ENCODE measurements around the gene ERVFRD-1. TPM values are rescaled to one million over a fixed set of nuclear protein-coding genes. Genes with fewer than 3 reads are reported as not detected.

The ERVFRD-1 gene
- polyA plus RNA-seq, 1 donor (not counting 4 experiments of a cell fraction or from before 2014, with no cell fraction given), result not detected

DNA sequence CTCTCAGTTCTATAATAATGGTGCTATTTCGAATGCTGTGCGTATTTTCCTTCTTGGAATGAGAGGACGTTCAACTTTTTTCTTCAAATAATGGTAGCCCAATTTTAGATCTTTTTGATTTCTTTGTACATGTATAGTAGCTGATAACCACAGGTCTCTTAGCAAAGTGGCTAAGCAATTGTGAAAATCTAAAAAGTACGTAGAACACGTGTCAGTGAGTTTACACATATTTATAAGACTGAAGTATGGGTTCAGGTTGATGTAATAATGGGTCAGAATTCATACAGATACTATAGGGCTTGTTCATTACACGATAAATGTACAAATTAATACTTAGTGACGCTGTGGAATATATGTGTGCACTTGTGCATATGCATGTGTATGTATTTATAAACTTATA, 16.6 kb downstream of the ERVFRD-1 start:
- H3K27ac ChIP-seq (ENCODE audit: control insufficient read depth, insufficient read depth, low read length), result peak overlapping the region; percentile 91
- no peaks in the 10 kb centered on the region for H3K27me3 ChIP-seq (ENCODE audit: control insufficient read depth, extremely low read depth, insufficient read depth, low read length)
- no peak for DNase-seq (ENCODE audit: low read depth, low spot score)
- dilution Hi-C loops (cut with MboI; ENCODE audit: extremely low pct_ligation_motif_present, low sequenced_read_pairs), result no loop called here
- peaks cover 60% of the 10 kb centered on the region for H3K79me2 ChIP-seq (ENCODE audit: control insufficient read depth, insufficient read depth, low read length)
- peak overlapping the region; percentile 84 for H3K4me2 ChIP-seq (ENCODE audit: control insufficient read depth, extremely low read depth, insufficient read depth, low read depth, low read length)
- H3K9me1 ChIP-seq (ENCODE audit: control insufficient read depth, extremely low read depth, insufficient read depth, low read length), result no peaks in the 10 kb centered on the region
- peaks cover 13% of the 10 kb centered on the region for H3K4me1 ChIP-seq (ENCODE audit: control insufficient read depth, extremely low read depth, insufficient read depth, low read length)
- H2AFZ ChIP-seq (ENCODE audit: control insufficient read depth, low read length), result no peak overlapping the region
- H3K4me3 ChIP-seq (ENCODE audit: control insufficient read depth in 2 of 3, extremely low read depth in 1 of 3, insufficient read depth in 2 of 3, low read depth in 1 of 3, low read length in 3 of 3), result peak overlapping the region; percentile 64 to 98 (median 91)
- H3K36me3 ChIP-seq (ENCODE audit: control insufficient read depth in 2 of 2, extremely low read depth in 1 of 2, insufficient read depth in 2 of 2, low read length in 2 of 2), result peaks cover 0 to 2% of the 10 kb centered on the region in 2 experiments
- no peak for FAIRE-seq
- H3K9ac ChIP-seq (ENCODE audit: control insufficient read depth, extremely low read depth, insufficient read depth, low read length), result peak overlapping the region; percentile 93
- no peaks in the 10 kb centered on the region for H3K9me3 ChIP-seq (ENCODE audit: control insufficient read depth, low read depth, low read length)
- H4K20me1 ChIP-seq (ENCODE audit: control insufficient read depth, extremely low read depth, insufficient read depth, low read length), result peaks cover 2% of the 10 kb centered on the region
- no peak for TF ChIP-seq CTCF (optimal IDR thresholded peaks at IDR 0.05 in 1 of 3, IDR thresholded peaks at IDR 0.05 in 1 of 3, conservative IDR thresholded peaks at IDR 0.05 in 1 of 3; ENCODE audit: extremely low read depth in 1 of 3, insufficient read depth in 2 of 3, low read length in 3 of 3)
- TF ChIP-seq EZH2 (IDR thresholded peaks at IDR 0.05; ENCODE audit: low read length), result no peak

DNA sequence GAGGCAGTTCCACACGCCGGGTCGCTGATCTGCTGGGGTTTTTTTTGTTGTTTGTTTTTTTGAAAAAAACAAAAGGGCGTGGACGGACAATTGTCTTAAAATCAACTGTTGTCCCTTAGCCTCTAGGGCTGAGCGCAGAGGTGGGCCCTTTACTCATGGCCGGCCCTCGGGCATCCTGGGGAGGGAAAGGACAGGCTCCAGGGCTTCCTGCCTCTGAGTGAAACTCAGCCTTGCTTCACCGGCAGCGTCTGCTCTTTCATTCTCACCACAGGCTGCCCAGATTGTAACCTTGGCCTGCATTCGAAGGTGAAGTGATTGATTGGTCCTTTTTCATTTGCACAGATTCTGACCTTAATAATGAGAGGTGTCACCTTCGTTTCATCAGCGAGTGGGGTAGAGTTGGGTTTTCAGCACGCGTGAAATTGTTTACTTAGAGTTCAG, 17.1 kb downstream of the ERVFRD-1 start:
- FAIRE-seq (no peak), DNase-seq (ENCODE audit: low read depth, low spot score) (no peak)
- Histone ChIP-seq H3K27me3 (ENCODE audit: control insufficient read depth, extremely low read depth, insufficient read depth, low read length) (no peaks in the 10 kb centered on the region), H3K79me2 (ENCODE audit: control insufficient read depth, insufficient read depth, low read length) (peaks cover 55% of the 10 kb centered on the region), H3K4me2 (ENCODE audit: control insufficient read depth, extremely low read depth, insufficient read depth, low read depth, low read length) (peak overlapping the region; percentile 84), H3K4me1 (ENCODE audit: control insufficient read depth, extremely low read depth, insufficient read depth, low read length) (peaks cover 13% of the 10 kb centered on the region), H3K9me1 (ENCODE audit: control insufficient read depth, extremely low read depth, insufficient read depth, low read length) (no peaks in the 10 kb centered on the region), H3K27ac (ENCODE audit: control insufficient read depth, insufficient read depth, low read length) (peak overlapping the region; percentile 91), H2AFZ (ENCODE audit: control insufficient read depth, low read length) (peak overlapping the region; percentile 94), H3K36me3 (ENCODE audit: control insufficient read depth in 2 of 2, extremely low read depth in 1 of 2, insufficient read depth in 2 of 2, low read length in 2 of 2) (peaks cover 0 to 2% of the 10 kb centered on the region in 2 experiments), H3K9ac (ENCODE audit: control insufficient read depth, extremely low read depth, insufficient read depth, low read length) (peak overlapping the region; percentile 93), H3K4me3 (ENCODE audit: control insufficient read depth in 2 of 3, extremely low read depth in 1 of 3, insufficient read depth in 2 of 3, low read depth in 1 of 3, low read length in 3 of 3) (peak overlapping the region; percentile 64 to 98 (median 91)), H4K20me1 (ENCODE audit: control insufficient read depth, extremely low read depth, insufficient read depth, low read length) (peaks cover 2% of the 10 kb centered on the region), H3K9me3 (ENCODE audit: control insufficient read depth, low read depth, low read length) (no peaks in the 10 kb centered on the region)
- TF ChIP-seq EZH2 (IDR thresholded peaks at IDR 0.05; ENCODE audit: low read length) (no peak), CTCF (optimal IDR thresholded peaks at IDR 0.05 in 1 of 3, IDR thresholded peaks at IDR 0.05 in 1 of 3, conservative IDR thresholded peaks at IDR 0.05 in 1 of 3; ENCODE audit: extremely low read depth in 1 of 3, insufficient read depth in 2 of 3, low read length in 3 of 3) (no peak)
- dilution Hi-C loops (cut with MboI; ENCODE audit: extremely low pct_ligation_motif_present, low sequenced_read_pairs), result no loop called here
